HepG2 (cell line): Measurements from ENCODE around the gene CORO1C. TPM values are rescaled to one million over a fixed set of nuclear protein-coding genes. Genes with fewer than 3 reads are reported as not detected.
A peak's percentile ranks its signal among the peaks of the same experiment; 100 is the strongest.

Experiments
- ATAC-seq: fragments of 200-7000 bp; cut with Tn5 transposase; 3 replicates; pipeline ENCODE4 v1.9.1; 2020; ENCODE audit warnings: mild to moderate bottlenecking, moderate library complexity
- BruUV-seq: library from RNA; stranded (reverse); fragments of 400-500 nt; replicated peaks from 2 replicates; lab custom pipeline; 2021; lab: Mats Ljungman, UMichigan
- CTCF ChIA-PET: fragments of 300-600 bp; formaldehyde crosslinking; extraction: SDS; loops from one replicate; lab custom pipeline; 2021; ENCODE audit warnings: low total read pairs, inconsistent platforms, low intra/inter-chr PET ratio; lab: Yijun Ruan, JAX
- POLR2A ChIA-PET: fragments of 350-600 bp; sonication (Branson Sonifier 250); formaldehyde crosslinking; loops from one replicate; lab custom pipeline; 2020; ENCODE audit warnings: antibody characterized with exemption, inconsistent platforms; lab: Yijun Ruan, JAX
- DNase-seq: peaks from one replicate; pipeline ENCODE4 v3.0.0-alpha.2; 2015; ENCODE audit warnings: low spot score
- FAIRE-seq: peaks from 3 replicates; lab custom pipeline; 2011; peaks lifted over from hg19 to GRCh38; lab: Jason Lieb, UNC
- H2AFZ ChIP-seq: one replicate; pipeline ENCODE4 v1.6.1; 2011; ENCODE audit warnings: low read length, inconsistent platforms
- H3K27ac ChIP-seq: fragments of 300-600 bp; 3 replicates; pipeline ENCODE4 v1.8.0; 2011; ENCODE audit warnings: mixed run types, mild to moderate bottlenecking, mixed read lengths, low read length, inconsistent platforms; ENCODE audit not compliant: insufficient read depth; ENCODE audit errors: extremely low read length
- H3K27me3 ChIP-seq, 2 experiments: fragments of 200-600 bp in 1 of 2; 2 replicates in 1 of 2; 3 replicates in 1 of 2; pipeline versions ENCODE4 v1.6.0 to v1.8.0; 2011; ENCODE audit warnings: low read length in 2 of 2, mild to moderate bottlenecking in 2 of 2, moderate library complexity in 2 of 2, inconsistent platforms in 1 of 2; ENCODE audit not compliant: insufficient read depth in 2 of 2, control insufficient read depth in 1 of 2
- H3K36me3 ChIP-seq, 2 experiments: fragments of 200-600 bp in 1 of 2; replicated peaks in 1 of 2; 2 replicates in 1 of 2; 3 replicates in 1 of 2; pipeline versions ENCODE4 v1.5.1 to v1.8.0; 2011; ENCODE audit warnings: low read length in 2 of 2, inconsistent platforms in 1 of 2; ENCODE audit not compliant: insufficient read depth in 2 of 2, control insufficient read depth in 1 of 2
- H3K4me1 ChIP-seq: 2 replicates; pipeline ENCODE4 v1.5.1; 2012; ENCODE audit warnings: low read length, inconsistent platforms; ENCODE audit not compliant: insufficient read depth
- H3K4me2 ChIP-seq: 2 replicates; pipeline ENCODE4 v1.6.0; 2011; ENCODE audit warnings: low read depth, low read length, inconsistent platforms
- H3K4me3 ChIP-seq, 3 experiments: fragments of 200-600 bp in 1 of 3; sonication (generic), shearing (Covaris generic) in 1 of 3; replicated peaks in 1 of 3; 2 replicates each; pipeline ENCODE4 v1.5.1; 2011 to 2016; ENCODE audit warnings: low read length in 3 of 3, inconsistent platforms in 2 of 3, low read depth in 2 of 3, mild to moderate bottlenecking in 2 of 3, control low read depth in 1 of 3, mixed read lengths in 1 of 3; ENCODE audit not compliant: insufficient read depth in 1 of 3
- H3K79me2 ChIP-seq: one replicate; pipeline ENCODE4 v1.6.1; 2011; ENCODE audit warnings: low read length, inconsistent platforms; ENCODE audit not compliant: insufficient read depth
- H3K9ac ChIP-seq: 2 replicates; pipeline ENCODE4 v1.6.0; 2011; ENCODE audit warnings: mild to moderate bottlenecking, low read depth, low read length, inconsistent platforms; ENCODE audit not compliant: insufficient read depth
- H3K9me3 ChIP-seq: 2 replicates; pipeline ENCODE4 v1.5.1; 2012; ENCODE audit warnings: mild to moderate bottlenecking, low read length
- H4K20me1 ChIP-seq: 2 replicates; pipeline ENCODE4 v1.6.0; 2011; ENCODE audit warnings: inconsistent platforms, mild to moderate bottlenecking, low read length, moderate library complexity; ENCODE audit not compliant: insufficient read depth
- MAFF ChIP-seq: IDR thresholded peaks from 2 replicates; pipeline ENCODE4 v1.6.1; 2011; ENCODE audit warnings: low read depth, low read length, improper control_type of control experiment
- MXD4 ChIP-seq: IDR thresholded peaks from 2 replicates; pipeline ENCODE4 v1.6.1; 2016; ENCODE audit warnings: mild to moderate bottlenecking, missing biosample characterization, missing genetic modification reagents
- MXI1 ChIP-seq: IDR thresholded peaks from 3 replicates; pipeline ENCODE4 v1.6.1; 2012; ENCODE audit warnings: low read depth, low read length, inconsistent platforms, borderline replicate concordance
- NFKB2 ChIP-seq: sonication (generic); formaldehyde crosslinking; IDR thresholded peaks from 2 replicates; pipeline ENCODE4 v1.4.0; 2020; ENCODE audit warnings: missing genetic modification reagents, borderline replicate concordance
- RXRB ChIP-seq: IDR thresholded peaks from 2 replicates; pipeline ENCODE4 v1.6.1; 2016; ENCODE audit warnings: borderline replicate concordance, missing genetic modification reagents, missing compliant biosample characterization
- ZNF234 ChIP-seq: sonication (generic); formaldehyde crosslinking; conservative IDR thresholded peaks from 2 replicates; pipeline ENCODE4 v1.5.1; 2020; ENCODE audit warnings: mild to moderate bottlenecking, missing genetic modification reagents
- ZNF563 ChIP-seq: sonication (generic); formaldehyde crosslinking; IDR thresholded peaks from 2 replicates; pipeline ENCODE4 v1.8.0; 2022; ENCODE audit warnings: mild to moderate bottlenecking, moderate library complexity, missing genetic modification reagents
- WGBS: methylation state at CpG from one replicate; pipeline ENCODE4 v1.1.6; 2017; ENCODE audit warnings: low lambda C conversion rate; 5-methylcytosine and 5-hydroxymethylcytosine counted together
- in situ Hi-C: cut with HindIII; loops from 2 replicates; pipeline ENCODE4 v1.10.0; 2017; ENCODE audit warnings: low pct_unique_long_range_greater_than_20kb; ENCODE audit not compliant: extremely low pct_ligation_motif_present
- intact Hi-C: fragments of 100-400 bp; cut with micrococcal nuclease; formaldehyde crosslinking; loops from one replicate; pipeline ENCODE4 v1.10.0; 2022; ENCODE audit not compliant: unreplicated experiment
- polyA plus RNA-seq, 8 experiments: library from polyadenylated mRNA; depleted of rRNA in 3 of 8; stranded (reverse) in 7 of 8; unstranded in 1 of 8; fragments of >200 nt; fragmentation: Illumina TruSeq in 4 of 8; extraction: Trizol in 4 of 8; gene quantifications; 2 replicates each; pipeline versions ENCODE4 v1.2.1 to v1.2.3, GENCODE V29; 2011 to 2016; ENCODE audit warnings: low read depth in 4 of 8, missing spikeins in 1 of 8, mixed read lengths in 1 of 8; ENCODE audit not compliant: insufficient read depth in 1 of 8
- total RNA-seq, 5 experiments: library from RNA; depleted of rRNA; stranded (reverse); fragments of >200 nt; fragmentation: Illumina TruSeq; extraction: Trizol; gene quantifications; 2 replicates each; pipeline ENCODE4 v1.2.3, GENCODE V29; 2016; ENCODE audit warnings: low read depth in 1 of 5
- TF ChIP-seq, protein P1 (sequence below): conservative IDR thresholded peaks from 2 replicates; pipeline ENCODE4 v1.6.1; 2018; ENCODE audit warnings: missing genetic modification reagents
- TF ChIP-seq, protein P2 (sequence below): sonication (generic); formaldehyde crosslinking; IDR thresholded peaks from 2 replicates; pipeline ENCODE4 v1.4.0; 2020; ENCODE audit warnings: missing genetic modification reagents
- TF ChIP-seq, protein P3 (sequence below): sonication (generic); formaldehyde crosslinking; IDR thresholded peaks from 2 replicates; pipeline ENCODE4 v1.5.1; 2020; ENCODE audit warnings: mild to moderate bottlenecking, missing genetic modification reagents
- TF ChIP-seq, protein P4 (sequence below): sonication (generic); formaldehyde crosslinking; conservative IDR thresholded peaks from 2 replicates; pipeline ENCODE4 v1.4.0; 2020; ENCODE audit warnings: missing genetic modification reagents

The CORO1C gene
- total and polyA plus RNA-seq, 2 of the 13 experiments (the other 11 are each of a cell fraction or from before 2014, with no cell fraction given), result 73.7 to 131 TPM

DNA sequence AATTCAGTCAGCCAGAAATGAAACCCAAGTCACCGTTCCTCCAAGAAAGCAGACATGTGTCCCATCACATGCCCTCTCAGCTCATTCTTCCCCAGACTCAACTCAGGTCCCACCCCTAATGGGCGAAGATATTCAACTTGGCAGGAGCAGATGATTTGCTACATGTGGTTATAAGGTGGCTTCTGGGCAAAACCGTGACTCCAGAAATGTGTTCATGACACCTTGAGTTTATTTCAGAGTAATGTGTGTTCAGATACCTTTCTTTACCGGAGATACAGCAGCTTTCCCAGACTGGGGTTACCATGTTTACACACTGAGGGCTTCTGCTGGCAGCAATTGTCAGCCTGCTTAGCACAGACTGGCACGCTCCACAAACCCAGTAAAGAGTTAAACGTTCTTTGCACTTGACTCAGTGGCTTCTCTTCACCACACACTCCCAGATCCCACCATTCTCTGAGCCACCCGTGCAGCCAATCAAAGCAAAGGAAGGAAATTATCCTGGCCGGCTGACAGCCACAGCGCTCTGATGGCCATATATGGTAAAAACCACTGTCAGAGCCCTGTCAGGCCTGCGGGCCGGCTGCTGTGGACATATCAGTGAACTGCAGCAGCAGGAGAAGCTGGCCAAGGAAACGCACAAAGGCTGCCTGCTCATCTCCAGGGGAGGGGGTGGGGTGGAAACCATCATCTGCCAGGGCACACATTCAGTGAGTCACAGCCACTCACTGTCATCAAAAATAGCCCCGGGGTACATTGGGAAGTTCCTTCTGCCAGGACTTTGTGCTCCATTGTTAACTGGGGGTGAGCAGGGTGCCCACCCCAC lies 39.9 kb downstream of the CORO1C start (continued):
- TF ChIP-seq MAFF (0 out of 2 replicates have a peak, but pooled peaks have one; percentile 12), MXD4 (CRISPR knock-in tag) (0 out of 2 replicates have a peak, but pooled peaks have one; percentile 13), RXRB (peak; percentile 60; the same call in 1 of the 2 replicates), MXI1 (peak; percentile 74; the same call in 2 of the 3 replicates)
- TF ChIP-seq, protein P1, sequence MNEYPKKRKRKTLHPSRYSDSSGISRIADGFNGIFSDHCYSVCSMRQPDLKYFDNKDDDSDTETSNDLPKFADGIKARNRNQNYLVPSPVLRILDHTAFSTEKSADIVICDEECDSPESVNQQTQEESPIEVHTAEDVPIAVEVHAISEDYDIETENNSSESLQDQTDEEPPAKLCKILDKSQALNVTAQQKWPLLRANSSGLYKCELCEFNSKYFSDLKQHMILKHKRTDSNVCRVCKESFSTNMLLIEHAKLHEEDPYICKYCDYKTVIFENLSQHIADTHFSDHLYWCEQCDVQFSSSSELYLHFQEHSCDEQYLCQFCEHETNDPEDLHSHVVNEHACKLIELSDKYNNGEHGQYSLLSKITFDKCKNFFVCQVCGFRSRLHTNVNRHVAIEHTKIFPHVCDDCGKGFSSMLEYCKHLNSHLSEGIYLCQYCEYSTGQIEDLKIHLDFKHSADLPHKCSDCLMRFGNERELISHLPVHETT (CRISPR knock-in tag), result 0 out of 2 replicates have a peak, but pooled peaks have one; percentile 15
- TF ChIP-seq, protein P2, sequence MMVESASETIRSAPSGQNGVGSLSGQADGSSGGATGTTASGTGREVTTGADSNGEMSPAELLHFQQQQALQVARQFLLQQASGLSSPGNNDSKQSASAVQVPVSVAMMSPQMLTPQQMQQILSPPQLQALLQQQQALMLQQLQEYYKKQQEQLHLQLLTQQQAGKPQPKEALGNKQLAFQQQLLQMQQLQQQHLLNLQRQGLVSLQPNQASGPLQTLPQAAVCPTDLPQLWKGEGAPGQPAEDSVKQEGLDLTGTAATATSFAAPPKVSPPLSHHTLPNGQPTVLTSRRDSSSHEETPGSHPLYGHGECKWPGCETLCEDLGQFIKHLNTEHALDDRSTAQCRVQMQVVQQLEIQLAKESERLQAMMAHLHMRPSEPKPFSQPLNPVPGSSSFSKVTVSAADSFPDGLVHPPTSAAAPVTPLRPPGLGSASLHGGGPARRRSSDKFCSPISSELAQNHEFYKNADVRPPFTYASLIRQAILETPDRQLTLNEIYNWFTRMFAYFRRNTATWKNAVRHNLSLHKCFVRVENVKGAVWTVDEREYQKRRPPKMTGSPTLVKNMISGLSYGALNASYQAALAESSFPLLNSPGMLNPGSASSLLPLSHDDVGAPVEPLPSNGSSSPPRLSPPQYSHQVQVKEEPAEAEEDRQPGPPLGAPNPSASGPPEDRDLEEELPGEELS (CRISPR knock-in tag), result 0 out of 2 replicates have a peak, but pooled peaks have one; percentile 18

DNA sequence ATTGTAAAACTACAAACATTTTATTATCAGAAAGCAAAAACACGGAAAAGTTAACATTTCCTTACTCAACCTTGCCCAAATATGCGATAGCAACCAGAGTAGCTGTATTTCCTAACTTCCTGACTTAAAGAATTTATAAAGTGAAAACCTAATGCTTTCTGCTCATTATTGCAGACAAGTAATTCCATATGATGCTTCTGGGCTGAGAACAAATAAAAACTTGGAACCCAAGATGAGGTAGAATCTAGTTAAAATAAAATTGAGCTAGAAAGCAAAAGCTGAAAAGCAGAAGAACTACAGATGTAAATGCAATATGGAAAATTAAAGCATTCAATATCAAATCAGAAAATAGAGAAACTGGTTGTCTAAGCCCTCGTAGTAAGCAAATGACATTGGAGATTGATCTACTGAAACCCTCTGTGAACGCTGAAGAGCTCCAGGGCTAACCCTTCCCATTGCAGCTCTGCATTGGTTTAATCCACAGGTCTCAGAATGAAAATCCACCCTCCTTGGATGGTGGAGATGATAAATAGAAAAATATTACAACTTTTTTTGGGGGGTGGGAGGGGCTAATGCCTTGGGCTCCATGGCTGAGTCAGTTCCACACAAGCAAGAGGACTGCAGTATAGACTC lies 40.7 kb downstream of the CORO1C start:
- WGBS, result 66% methylated on average over 4 of the region's 4 CpGs
- peaks cover 4 to 20% of the 10 kb centered on the region in 2 experiments for H3K36me3 ChIP-seq
- in situ Hi-C loops (no loop called here), intact Hi-C loops (loop anchor here (2.0 to 5.0 kb wide), 3 partner anchors 26 to 82 kb away; no protein-coding TSS in a partner anchor)
- H2AFZ ChIP-seq, result no peak overlapping the region
- ChIA-PET CTCF (interaction anchor here (1.5 kb wide), 1 partner anchor 113 kb away, joined by 4 read pairs; no protein-coding TSS in a partner anchor), POLR2A (interaction anchor here (0.6 to 2.5 kb wide), 11 partner anchors 8 to 44 kb away, joined by 3 to 12 read pairs (median 4); no protein-coding TSS in a partner anchor)
- peak overlapping the region; percentile 78 for H3K9ac ChIP-seq
- H3K4me3 ChIP-seq, result peak overlapping the region; percentile 3 to 49 (median 45); a peak in 5 of 6 replicates
- H3K79me2 ChIP-seq, result peaks cover 84% of the 10 kb centered on the region
- H3K4me1 ChIP-seq, result peaks cover 60% of the 10 kb centered on the region
- FAIRE-seq (no peak), ATAC-seq (no peak), DNase-seq (no peak)
- peak overlapping the region; percentile 83 for H3K4me2 ChIP-seq
- H4K20me1 ChIP-seq, result no peaks in the 10 kb centered on the region; the same call in 1 of the 2 replicates
- no peaks in the 10 kb centered on the region for H3K9me3 ChIP-seq
- BruUV-seq, result TSS peak; percentile 99
- H3K27me3 ChIP-seq, result no peaks in the 10 kb centered on the region
- H3K27ac ChIP-seq, result peak overlapping the region; percentile 86
- TF ChIP-seq ZNF563 (no peak), ZNF234 (CRISPR knock-in tag) (no peak), NFKB2 (CRISPR knock-in tag) (no peak)
- TF ChIP-seq, protein P3, sequence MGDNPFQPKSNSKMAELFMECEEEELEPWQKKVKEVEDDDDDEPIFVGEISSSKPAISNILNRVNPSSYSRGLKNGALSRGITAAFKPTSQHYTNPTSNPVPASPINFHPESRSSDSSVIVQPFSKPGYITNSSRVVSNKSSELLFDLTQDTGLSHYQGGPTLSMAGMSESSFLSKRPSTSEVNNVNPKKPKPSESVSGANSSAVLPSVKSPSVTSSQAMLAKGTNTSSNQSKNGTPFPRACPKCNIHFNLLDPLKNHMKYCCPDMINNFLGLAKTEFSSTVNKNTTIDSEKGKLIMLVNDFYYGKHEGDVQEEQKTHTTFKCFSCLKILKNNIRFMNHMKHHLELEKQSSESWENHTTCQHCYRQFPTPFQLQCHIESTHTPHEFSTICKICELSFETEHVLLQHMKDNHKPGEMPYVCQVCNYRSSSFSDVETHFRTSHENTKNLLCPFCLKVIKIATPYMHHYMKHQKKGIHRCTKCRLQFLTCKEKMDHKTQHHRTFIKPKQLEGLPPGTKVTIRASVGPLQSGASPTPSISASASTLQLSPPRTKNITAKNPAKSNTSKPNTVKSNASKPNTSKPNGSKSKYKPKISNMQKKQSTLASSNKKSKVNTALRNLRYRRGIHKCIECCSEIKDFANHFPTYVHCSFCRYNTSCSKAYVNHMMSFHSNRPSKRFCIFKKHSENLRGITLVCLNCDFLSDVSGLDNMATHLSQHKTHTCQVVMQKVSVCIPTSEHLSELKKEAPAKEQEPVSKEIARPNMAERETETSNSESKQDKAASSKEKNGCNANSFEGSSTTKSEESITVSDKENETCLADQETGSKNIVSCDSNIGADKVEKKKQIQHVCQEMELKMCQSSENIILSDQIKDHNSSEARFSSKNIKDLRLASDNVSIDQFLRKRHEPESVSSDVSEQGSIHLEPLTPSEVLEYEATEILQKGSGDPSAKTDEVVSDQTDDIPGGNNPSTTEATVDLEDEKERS, result no peak
- TF ChIP-seq, protein P4, sequence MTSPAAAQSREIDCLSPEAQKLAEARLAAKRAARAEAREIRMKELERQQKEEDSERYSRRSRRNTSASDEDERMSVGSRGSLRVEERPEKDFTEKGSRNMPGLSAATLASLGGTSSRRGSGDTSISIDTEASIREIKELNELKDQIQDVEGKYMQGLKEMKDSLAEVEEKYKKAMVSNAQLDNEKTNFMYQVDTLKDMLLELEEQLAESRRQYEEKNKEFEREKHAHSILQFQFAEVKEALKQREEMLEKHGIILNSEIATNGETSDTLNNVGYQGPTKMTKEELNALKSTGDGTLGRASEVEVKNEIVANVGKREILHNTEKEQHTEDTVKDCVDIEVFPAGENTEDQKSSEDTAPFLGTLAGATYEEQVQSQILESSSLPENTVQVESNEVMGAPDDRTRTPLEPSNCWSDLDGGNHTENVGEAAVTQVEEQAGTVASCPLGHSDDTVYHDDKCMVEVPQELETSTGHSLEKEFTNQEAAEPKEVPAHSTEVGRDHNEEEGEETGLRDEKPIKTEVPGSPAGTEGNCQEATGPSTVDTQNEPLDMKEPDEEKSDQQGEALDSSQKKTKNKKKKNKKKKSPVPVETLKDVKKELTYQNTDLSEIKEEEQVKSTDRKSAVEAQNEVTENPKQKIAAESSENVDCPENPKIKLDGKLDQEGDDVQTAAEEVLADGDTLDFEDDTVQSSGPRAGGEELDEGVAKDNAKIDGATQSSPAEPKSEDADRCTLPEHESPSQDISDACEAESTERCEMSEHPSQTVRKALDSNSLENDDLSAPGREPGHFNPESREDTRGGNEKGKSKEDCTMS, result no peak
